ENCODE results near the gene PAX5. TPM values are rescaled to one million over a fixed set of nuclear protein-coding genes. Genes with fewer than 3 reads are reported as not detected.

The PAX5 gene
- total and polyA plus RNA-seq, 2 of the 13 experiments (the other 11 are each of a cell fraction or from before 2014, with no cell fraction given), result not detected

DNA sequence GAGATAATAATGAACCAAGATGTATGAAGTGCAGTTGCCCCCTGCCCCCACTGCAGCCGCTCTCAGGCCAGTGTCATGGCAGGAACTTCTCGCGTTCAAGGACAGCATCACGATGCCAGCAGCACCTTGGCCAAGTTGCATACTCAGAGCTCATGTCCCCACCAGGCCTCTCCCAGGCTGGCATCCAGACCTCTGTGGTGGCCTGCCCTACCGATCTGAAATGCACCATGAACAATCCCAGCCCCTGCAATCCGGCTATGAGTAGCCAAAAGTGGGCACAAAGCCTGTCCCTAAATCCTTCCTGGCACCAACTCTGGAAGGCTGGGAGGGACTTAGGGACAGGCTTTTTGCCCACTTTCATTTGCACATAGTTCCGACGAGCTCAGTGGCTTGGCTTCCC is 140.9 kb downstream of the PAX5 start (continued):
- TF ChIP-seq, protein P1, sequence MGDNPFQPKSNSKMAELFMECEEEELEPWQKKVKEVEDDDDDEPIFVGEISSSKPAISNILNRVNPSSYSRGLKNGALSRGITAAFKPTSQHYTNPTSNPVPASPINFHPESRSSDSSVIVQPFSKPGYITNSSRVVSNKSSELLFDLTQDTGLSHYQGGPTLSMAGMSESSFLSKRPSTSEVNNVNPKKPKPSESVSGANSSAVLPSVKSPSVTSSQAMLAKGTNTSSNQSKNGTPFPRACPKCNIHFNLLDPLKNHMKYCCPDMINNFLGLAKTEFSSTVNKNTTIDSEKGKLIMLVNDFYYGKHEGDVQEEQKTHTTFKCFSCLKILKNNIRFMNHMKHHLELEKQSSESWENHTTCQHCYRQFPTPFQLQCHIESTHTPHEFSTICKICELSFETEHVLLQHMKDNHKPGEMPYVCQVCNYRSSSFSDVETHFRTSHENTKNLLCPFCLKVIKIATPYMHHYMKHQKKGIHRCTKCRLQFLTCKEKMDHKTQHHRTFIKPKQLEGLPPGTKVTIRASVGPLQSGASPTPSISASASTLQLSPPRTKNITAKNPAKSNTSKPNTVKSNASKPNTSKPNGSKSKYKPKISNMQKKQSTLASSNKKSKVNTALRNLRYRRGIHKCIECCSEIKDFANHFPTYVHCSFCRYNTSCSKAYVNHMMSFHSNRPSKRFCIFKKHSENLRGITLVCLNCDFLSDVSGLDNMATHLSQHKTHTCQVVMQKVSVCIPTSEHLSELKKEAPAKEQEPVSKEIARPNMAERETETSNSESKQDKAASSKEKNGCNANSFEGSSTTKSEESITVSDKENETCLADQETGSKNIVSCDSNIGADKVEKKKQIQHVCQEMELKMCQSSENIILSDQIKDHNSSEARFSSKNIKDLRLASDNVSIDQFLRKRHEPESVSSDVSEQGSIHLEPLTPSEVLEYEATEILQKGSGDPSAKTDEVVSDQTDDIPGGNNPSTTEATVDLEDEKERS (CRISPR knock-in tag; IDR thresholded peaks at IDR 0.05), result no peak
- TF ChIP-seq ZNF33A (CRISPR knock-in tag; IDR thresholded peaks at IDR 0.05; ENCODE audit: borderline replicate concordance) (no peak), ZNF382 (CRISPR knock-in tag; IDR thresholded peaks at IDR 0.05; ENCODE audit: borderline replicate concordance) (no peak), ZNF782 (CRISPR knock-in tag; IDR thresholded peaks at IDR 0.05; ENCODE audit: borderline replicate concordance) (no peak)
- TF ChIP-seq, protein P2, sequence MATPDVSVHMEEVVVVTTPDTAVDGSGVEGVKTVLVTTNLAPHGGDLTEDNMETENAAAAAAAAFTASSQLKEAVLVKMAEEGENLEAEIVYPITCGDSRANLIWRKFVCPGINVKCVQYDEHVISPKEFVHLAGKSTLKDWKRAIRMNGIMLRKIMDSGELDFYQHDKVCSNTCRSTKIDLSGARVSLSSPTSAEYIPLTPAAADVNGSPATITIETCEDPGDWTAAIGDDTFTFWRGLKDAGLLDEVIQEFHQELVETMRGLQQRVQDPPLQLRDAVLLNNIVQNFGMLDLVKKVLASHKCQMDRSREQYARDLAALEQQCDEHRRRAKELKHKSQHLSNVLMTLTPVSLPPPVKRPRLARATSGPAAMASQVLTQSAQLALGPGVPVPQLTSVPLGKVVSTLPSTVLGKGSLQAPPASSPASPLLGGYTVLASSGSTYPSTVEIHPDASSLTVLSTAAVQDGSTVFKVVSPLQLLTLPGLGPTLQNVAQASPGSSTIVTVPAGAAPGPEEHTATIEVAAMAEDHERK (CRISPR knock-in tag; IDR thresholded peaks at IDR 0.05; ENCODE audit: low read depth), result no peak
- TF ChIP-seq, protein P3, sequence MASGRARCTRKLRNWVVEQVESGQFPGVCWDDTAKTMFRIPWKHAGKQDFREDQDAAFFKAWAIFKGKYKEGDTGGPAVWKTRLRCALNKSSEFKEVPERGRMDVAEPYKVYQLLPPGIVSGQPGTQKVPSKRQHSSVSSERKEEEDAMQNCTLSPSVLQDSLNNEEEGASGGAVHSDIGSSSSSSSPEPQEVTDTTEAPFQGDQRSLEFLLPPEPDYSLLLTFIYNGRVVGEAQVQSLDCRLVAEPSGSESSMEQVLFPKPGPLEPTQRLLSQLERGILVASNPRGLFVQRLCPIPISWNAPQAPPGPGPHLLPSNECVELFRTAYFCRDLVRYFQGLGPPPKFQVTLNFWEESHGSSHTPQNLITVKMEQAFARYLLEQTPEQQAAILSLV (CRISPR knock-in tag; IDR thresholded peaks at IDR 0.05; ENCODE audit: borderline replicate concordance), result no peak
- TF ChIP-seq, protein P4, sequence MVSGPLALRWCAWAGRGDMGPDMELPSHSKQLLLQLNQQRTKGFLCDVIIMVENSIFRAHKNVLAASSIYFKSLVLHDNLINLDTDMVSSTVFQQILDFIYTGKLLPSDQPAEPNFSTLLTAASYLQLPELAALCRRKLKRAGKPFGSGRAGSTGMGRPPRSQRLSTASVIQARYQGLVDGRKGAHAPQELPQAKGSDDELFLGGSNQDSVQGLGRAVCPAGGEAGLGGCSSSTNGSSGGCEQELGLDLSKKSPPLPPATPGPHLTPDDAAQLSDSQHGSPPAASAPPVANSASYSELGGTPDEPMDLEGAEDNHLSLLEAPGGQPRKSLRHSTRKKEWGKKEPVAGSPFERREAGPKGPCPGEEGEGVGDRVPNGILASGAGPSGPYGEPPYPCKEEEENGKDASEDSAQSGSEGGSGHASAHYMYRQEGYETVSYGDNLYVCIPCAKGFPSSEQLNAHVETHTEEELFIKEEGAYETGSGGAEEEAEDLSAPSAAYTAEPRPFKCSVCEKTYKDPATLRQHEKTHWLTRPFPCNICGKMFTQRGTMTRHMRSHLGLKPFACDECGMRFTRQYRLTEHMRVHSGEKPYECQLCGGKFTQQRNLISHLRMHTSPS (CRISPR knock-in tag; IDR thresholded peaks at IDR 0.05; ENCODE audit: low read depth), result no peak

Data from HepG2 (cell line).